CD4-positive, alpha-beta memory T cell (primary cell): Measurements from ENCODE around the gene SLC35A2. TPM values are rescaled to one million over a fixed set of nuclear protein-coding genes. Genes with fewer than 3 reads are reported as not detected.
A peak's percentile ranks its signal among the peaks of the same experiment; 100 is the strongest.

Source experiments
- CTCF ChIA-PET: fragments of 350-600 bp; sonication (Branson Sonifier 250); formaldehyde crosslinking; loops from one replicate; lab custom pipeline; 2021; ENCODE audit warnings: inconsistent platforms; ENCODE audit not compliant: partially characterized antibody; lab: Charles Lee
- POLR2A ChIA-PET: fragments of 350-600 bp; sonication (Branson Sonifier 250); formaldehyde crosslinking; loops from one replicate; lab custom pipeline; 2021; ENCODE audit not compliant: partially characterized antibody; lab: Charles Lee
- DNase-seq, 5 donors: peaks; one replicate each; pipeline versions ENCODE4 v3.0.0 to v3.0.0-alpha.2; 2020 to 2022; ENCODE audit warnings: mixed read lengths in 1 of 5
- H3K27ac ChIP-seq: one replicate; pipeline ENCODE4 v1.7.0; 2013; ENCODE audit warnings: low read depth, low read length
- H3K27me3 ChIP-seq: 2 replicates; pipeline ENCODE4 v1.7.0; 2013; ENCODE audit warnings: mild to moderate bottlenecking, low read length, moderate library complexity; ENCODE audit not compliant: insufficient read depth
- H3K36me3 ChIP-seq: 2 replicates; pipeline ENCODE4 v1.7.0; 2013; ENCODE audit warnings: mild to moderate bottlenecking, low read length, moderate library complexity; ENCODE audit not compliant: insufficient read depth
- H3K4me1 ChIP-seq: 2 replicates; pipeline ENCODE4 v1.7.0; 2013; ENCODE audit warnings: mild to moderate bottlenecking, low read length, moderate library complexity; ENCODE audit not compliant: insufficient read depth
- H3K4me3 ChIP-seq, 2 donors: one replicate each; pipeline ENCODE4 v1.7.0; 2013; ENCODE audit warnings: low read length in 2 of 2, mild to moderate bottlenecking in 1 of 2
- H3K9me3 ChIP-seq, 2 donors: one replicate each; pipeline ENCODE4 v1.7.0; 2013; ENCODE audit warnings: low read length in 2 of 2, control low read depth in 1 of 2; ENCODE audit not compliant: control insufficient read depth in 1 of 2
- H3K27ac Mint-ChIP-seq, 7 donors: one replicate each; pipeline ENCODE4 v1.8.0; 2020 to 2021; ENCODE audit warnings: mixed read lengths in 7 of 7, mild to moderate bottlenecking in 6 of 7, inconsistent platforms in 3 of 7, moderate library complexity in 3 of 7
- H3K27me3 Mint-ChIP-seq, 2 donors: one replicate each; pipeline ENCODE4 v1.8.0; 2020 to 2021; ENCODE audit warnings: mixed read lengths in 2 of 2
- H3K36me3 Mint-ChIP-seq, 2 donors: one replicate each; pipeline ENCODE4 v1.8.0; 2020 to 2021; ENCODE audit warnings: mixed read lengths in 2 of 2, inconsistent platforms in 1 of 2, mild to moderate bottlenecking in 1 of 2
- H3K4me1 Mint-ChIP-seq, 4 donors: one replicate each; pipeline ENCODE4 v1.8.0; 2020 to 2021; ENCODE audit warnings: mixed read lengths in 4 of 4, mild to moderate bottlenecking in 1 of 4
- H3K4me3 Mint-ChIP-seq, 8 donors: one replicate each; pipeline ENCODE4 v1.8.0; 2020 to 2021; ENCODE audit warnings: mixed read lengths in 8 of 8, mild to moderate bottlenecking in 7 of 8, moderate library complexity in 6 of 8, inconsistent platforms in 3 of 8
- H3K9me3 Mint-ChIP-seq, 8 donors: one replicate each; pipeline ENCODE4 v1.8.0; 2020 to 2021; ENCODE audit warnings: mixed read lengths in 8 of 8, mild to moderate bottlenecking in 5 of 8, inconsistent platforms in 3 of 8, moderate library complexity in 1 of 8
- intact Hi-C: fragments of 100-400 bp; cut with micrococcal nuclease; formaldehyde crosslinking; loops from one replicate; pipeline ENCODE4 v1.15.1; 2023
- polyA plus RNA-seq, 2 donors: library from polyadenylated mRNA; unstranded; fragments of 300-500 nt; fragmentation: Illumina TruSeq; gene quantifications; one replicate each; pipeline ENCODE4 v1.2.3, GENCODE V29; 2021
- total RNA-seq, 2 experiments: library from RNA; stranded (reverse); gene quantifications; one replicate each; pipeline ENCODE4 v1.2.3, GENCODE V29; 2021

Gene SLC35A2
- total and polyA plus RNA-seq, 4 experiments from 2014 or later = 11.8 to 15.8 (median 14.1) TPM

DNA sequence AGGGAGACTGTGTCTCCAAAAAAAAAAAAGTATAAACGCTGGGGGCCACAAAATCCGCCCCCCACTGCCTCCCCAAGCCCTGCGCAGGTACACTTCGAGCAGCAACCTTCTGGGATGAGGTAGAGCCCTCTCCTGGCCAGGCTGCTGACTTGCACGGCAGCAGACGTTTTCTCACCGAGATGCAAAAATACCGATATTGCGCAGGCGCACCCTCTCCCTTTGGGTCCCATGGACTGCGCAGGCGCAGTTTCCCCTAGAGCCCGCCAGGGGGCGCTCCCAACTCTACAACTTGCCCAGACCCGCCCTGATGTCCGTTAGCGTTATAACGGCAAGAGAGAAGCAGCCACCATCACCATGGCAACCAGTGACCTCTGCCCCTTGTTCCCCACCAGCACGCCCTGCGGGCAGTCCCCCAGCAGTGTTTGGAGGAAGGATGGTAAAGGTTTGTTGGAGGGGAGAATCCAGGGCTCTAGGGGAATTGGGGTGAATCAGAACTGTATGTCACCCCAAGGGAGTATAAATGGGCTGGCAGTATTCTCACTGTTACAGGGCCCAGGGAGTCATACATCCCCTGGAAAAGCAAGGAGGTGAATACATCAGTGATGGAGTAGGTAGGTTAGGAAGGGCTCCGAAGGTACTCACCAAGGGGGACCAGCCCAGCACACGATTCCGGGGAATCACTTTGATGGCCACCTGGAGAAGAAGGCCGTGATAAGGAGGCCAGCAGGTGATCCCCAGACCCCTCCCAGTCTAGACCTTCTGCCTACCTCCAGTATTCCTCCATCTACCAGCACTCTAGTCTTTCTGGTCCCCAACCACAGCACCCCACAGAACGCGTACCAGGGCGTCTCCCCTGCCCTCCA is 5.9 kb upstream of the SLC35A2 start:
- H3K36me3 ChIP-seq = peaks cover 47% of the 10 kb centered on the region
- peaks cover 27 to 85% (median 56%) of the 10 kb centered on the region in 4 donors for H3K4me1 Mint-ChIP-seq
- no peaks in the 10 kb centered on the region for H3K27me3 Mint-ChIP-seq
- H3K36me3 Mint-ChIP-seq = peaks cover 45 to 76% of the 10 kb centered on the region in 2 donors
- intact Hi-C loops = loop anchor here (1.0 to 5.0 kb wide), 6 partner anchors 20 to 269 kb away; partner anchors contain the start of genes GRIPAP1, PQBP1 and TIMM17B
- peaks cover 0 to 10% (median 0%) of the 10 kb centered on the region in 8 donors for H3K9me3 Mint-ChIP-seq
- no peaks in the 10 kb centered on the region for H3K9me3 ChIP-seq
- no peaks in the 10 kb centered on the region for H3K27me3 ChIP-seq
- DNase-seq = peak; percentile 90 to 93 (median 92)
- H3K4me1 ChIP-seq = peaks cover 67% of the 10 kb centered on the region
- H3K27ac Mint-ChIP-seq = peak overlapping the region; percentile 87 to 97 (median 95)
- H3K27ac ChIP-seq = peak overlapping the region; percentile 88
- peak overlapping the region; percentile 91 to 98 for H3K4me3 ChIP-seq
- ChIA-PET CTCF (interaction anchor here (1.0 to 2.3 kb wide), 9 partner anchors 20 to 269 kb away, joined by 3 to 18 read pairs (median 5); partner anchors contain the start of gene HDAC6), POLR2A (interaction anchor here (0.9 to 6.3 kb wide), 7 partner anchors 19 to 269 kb away, joined by 3 to 235 read pairs (median 4); partner anchors contain the start of genes OTUD5, PQBP1 and TIMM17B)
- peak overlapping the region; percentile 93 to 98 (median 96) for H3K4me3 Mint-ChIP-seq

DNA sequence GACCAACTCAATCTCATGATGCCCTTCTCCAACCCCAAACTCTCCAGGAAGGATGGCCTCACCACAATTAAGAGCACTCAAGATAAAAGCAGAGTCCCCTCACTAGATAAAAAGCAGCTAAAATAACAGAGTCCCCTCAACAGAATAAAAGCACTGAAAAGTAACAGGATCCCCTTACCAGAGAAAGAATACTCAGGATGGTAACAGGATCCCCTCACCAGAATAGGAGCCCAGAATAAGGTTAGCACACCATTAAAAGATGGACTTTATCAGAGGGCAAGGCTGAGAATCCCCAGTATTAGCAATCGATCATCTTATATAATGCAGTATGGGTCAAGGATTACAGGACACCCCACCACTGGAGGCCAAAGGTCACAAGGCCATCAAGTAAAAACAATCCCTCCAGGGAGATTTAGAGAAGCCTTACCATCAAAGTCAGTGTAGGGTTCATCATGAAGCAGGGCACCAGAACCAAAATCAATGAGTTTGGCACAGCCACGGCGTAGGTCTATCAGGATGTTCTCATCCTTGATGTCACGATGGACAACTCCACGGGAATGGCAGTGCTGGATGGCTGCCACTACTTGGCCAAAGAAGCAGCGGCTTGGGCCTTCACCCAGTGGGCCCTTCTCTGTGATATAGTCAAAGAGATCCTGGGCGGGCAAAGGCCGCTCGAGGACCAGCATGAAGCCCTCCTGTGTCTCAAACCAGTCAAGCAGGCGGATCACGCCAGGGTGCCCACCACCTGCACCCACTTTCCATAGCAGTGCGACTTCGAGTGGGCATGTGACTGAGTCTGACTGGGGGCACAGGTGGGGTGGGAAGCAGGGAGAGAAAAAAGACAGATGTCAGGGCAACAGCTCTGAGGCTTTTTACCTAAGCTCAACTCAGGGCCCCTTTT is 3.4 kb upstream of the SLC35A2 start:
- Histone ChIP-seq H3K9me3 (no peaks in the 10 kb centered on the region), H3K4me3 (peak overlapping the region; percentile 29 to 98), H3K36me3 (peaks cover 47% of the 10 kb centered on the region), H3K27ac (peak overlapping the region; percentile 36), H3K4me1 (peaks cover 60% of the 10 kb centered on the region), H3K27me3 (no peaks in the 10 kb centered on the region)
- POLR2A ChIA-PET = interaction anchor here (0.9 to 3.3 kb wide), 8 partner anchors 12 to 267 kb away, joined by 3 to 33 read pairs (median 5); partner anchors contain the start of genes PQBP1 and TIMM17B
- no peaks in the 10 kb centered on the region for H3K27me3 Mint-ChIP-seq
- peaks cover 46 to 84% of the 10 kb centered on the region in 2 donors for H3K36me3 Mint-ChIP-seq
- CTCF ChIA-PET = interaction anchor here (0.6 to 2.3 kb wide), 6 partner anchors 23 to 267 kb away, joined by 3 to 12 read pairs (median 6); no protein-coding TSS in a partner anchor
- no peak for DNase-seq
- H3K4me3 Mint-ChIP-seq = peak overlapping the region; percentile 71 to 97 (median 96)
- intact Hi-C loops = loop anchor here (5.0 kb wide), 1 partner anchor 87 kb away; the partner anchor contains the start of gene GRIPAP1
- peaks cover 28 to 83% (median 57%) of the 10 kb centered on the region in 4 donors for H3K4me1 Mint-ChIP-seq
- H3K27ac Mint-ChIP-seq = peak overlapping the region; percentile 43 to 96 (median 79)
- peaks cover 0 to 17% (median 0%) of the 10 kb centered on the region in 8 donors for H3K9me3 Mint-ChIP-seq

DNA sequence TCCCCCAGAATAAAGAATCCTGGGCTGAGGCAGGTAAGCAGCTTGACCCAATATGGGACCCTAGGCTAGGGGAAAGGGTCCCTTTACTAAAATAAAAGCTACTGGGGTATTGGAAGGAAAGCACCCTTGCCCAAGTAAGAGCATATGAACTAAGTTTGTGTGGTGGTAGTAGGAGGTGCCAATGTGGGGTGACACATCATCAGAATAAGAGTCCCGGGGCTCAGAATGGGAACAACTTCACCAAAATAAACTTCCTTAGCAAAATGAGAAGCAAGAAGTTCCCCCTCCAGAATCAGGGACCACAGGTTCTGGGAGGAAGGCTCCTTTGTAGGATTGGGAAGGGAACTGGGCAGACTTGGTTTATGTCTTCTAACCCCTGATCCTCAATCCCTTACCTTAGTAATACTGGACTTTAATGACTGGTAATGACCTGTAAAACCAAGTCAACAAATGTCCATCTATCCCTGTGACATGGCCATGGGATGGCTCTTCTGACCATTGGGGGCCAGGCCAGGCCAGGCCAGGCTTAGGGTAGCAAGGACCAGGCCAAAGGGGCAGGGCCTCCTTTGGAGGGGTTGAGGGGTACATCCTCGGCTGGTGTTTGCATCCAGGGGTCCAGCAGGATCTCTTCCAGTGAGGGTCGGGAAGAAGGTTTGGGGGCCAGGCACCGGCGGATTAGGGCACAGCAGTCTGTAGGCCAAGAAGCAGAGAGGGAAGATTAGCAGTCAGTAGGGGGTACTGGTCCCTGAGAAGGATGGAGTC is 2.3 kb upstream of the SLC35A2 start:
- H3K4me3 Mint-ChIP-seq = peak overlapping the region; percentile 71 to 97 (median 96)
- H3K9me3 Mint-ChIP-seq = peaks cover 0 to 17% (median 0%) of the 10 kb centered on the region in 8 donors

DNA sequence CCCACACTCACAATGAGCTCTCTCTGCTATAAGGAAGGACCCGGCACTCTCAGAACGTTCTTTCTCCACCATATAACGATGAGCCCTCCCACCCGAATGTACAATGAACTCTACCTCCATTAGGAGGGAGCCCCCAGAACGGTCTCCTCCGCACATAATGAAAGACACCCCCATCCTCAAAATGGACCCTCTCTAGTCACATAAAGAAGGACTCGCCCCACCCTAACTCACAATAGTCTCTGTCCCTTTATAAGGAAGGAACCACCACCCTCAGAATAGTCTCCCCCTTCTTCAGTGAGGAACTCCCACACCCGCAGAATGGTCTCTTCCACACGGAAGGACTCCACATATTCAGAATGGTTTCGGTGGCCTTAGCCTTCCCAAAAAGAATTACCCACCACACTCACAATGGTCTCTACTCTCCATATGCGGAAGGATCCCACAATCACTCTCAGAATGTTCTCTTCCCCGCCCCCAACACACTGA is 477 bp downstream of the SLC35A2 start:
- no peak for DNase-seq
- Histone ChIP-seq H3K27ac (peak overlapping the region; percentile 76), H3K27me3 (no peaks in the 10 kb centered on the region), H3K4me1 (peaks cover 55% of the 10 kb centered on the region), H3K4me3 (peak overlapping the region; percentile 47 to 74), H3K36me3 (peaks cover 33% of the 10 kb centered on the region), H3K9me3 (no peaks in the 10 kb centered on the region)
- peaks cover 0 to 13% (median 0%) of the 10 kb centered on the region in 8 donors for H3K9me3 Mint-ChIP-seq
- ChIA-PET POLR2A (interaction anchor here (0.6 to 2.9 kb wide), 16 partner anchors 9 to 259 kb away, joined by 3 to 86 read pairs (median 5); partner anchors contain the start of genes HDAC6, OTUD5, PQBP1 and TFE3), CTCF (interaction anchor here (0.7 to 1.7 kb wide), 4 partner anchors 26 to 263 kb away, joined by 3 to 9 read pairs (median 6); no protein-coding TSS in a partner anchor)
- intact Hi-C loops = loop anchor here (1.0 kb wide), 2 partner anchors 13 to 263 kb away; no protein-coding TSS in a partner anchor
- peaks cover 26 to 58% (median 41%) of the 10 kb centered on the region in 4 donors for H3K4me1 Mint-ChIP-seq
- no peaks in the 10 kb centered on the region for H3K27me3 Mint-ChIP-seq
- peaks cover 35 to 53% of the 10 kb centered on the region in 2 donors for H3K36me3 Mint-ChIP-seq
- H3K4me3 Mint-ChIP-seq = peak overlapping the region; percentile 85 to 96 (median 92)
- H3K27ac Mint-ChIP-seq = peak overlapping the region; percentile 93 to 100 (median 98)

More for the DNA sequence above, 2.3 kb upstream of the SLC35A2 start:
- Mint-ChIP-seq H3K27me3 (no peaks in the 10 kb centered on the region), H3K36me3 (peaks cover 47 to 75% of the 10 kb centered on the region in 2 donors), H3K27ac (peak overlapping the region; percentile 44 to 96 (median 85)), H3K4me1 (peaks cover 26 to 74% (median 50%) of the 10 kb centered on the region in 4 donors)
- intact Hi-C loops = no loop called here
- H3K4me1 ChIP-seq = peaks cover 58% of the 10 kb centered on the region
- CTCF ChIA-PET = interaction anchor here (1.1 kb wide), 1 partner anchor 32 kb away, joined by 3 read pairs; no protein-coding TSS in a partner anchor
- no peaks in the 10 kb centered on the region for H3K27me3 ChIP-seq
- POLR2A ChIA-PET = interaction anchor here (0.9 to 3.3 kb wide), 6 partner anchors 10 to 40 kb away, joined by 3 to 86 read pairs (median 10); partner anchors contain the start of genes PQBP1 and TIMM17B
- H3K36me3 ChIP-seq = peaks cover 47% of the 10 kb centered on the region
- DNase-seq = peak in 1 of 5 donors; percentile 34
- no peaks in the 10 kb centered on the region for H3K9me3 ChIP-seq
- peak overlapping the region; percentile 36 for H3K27ac ChIP-seq
- no peak overlapping the region for H3K4me3 ChIP-seq

DNA sequence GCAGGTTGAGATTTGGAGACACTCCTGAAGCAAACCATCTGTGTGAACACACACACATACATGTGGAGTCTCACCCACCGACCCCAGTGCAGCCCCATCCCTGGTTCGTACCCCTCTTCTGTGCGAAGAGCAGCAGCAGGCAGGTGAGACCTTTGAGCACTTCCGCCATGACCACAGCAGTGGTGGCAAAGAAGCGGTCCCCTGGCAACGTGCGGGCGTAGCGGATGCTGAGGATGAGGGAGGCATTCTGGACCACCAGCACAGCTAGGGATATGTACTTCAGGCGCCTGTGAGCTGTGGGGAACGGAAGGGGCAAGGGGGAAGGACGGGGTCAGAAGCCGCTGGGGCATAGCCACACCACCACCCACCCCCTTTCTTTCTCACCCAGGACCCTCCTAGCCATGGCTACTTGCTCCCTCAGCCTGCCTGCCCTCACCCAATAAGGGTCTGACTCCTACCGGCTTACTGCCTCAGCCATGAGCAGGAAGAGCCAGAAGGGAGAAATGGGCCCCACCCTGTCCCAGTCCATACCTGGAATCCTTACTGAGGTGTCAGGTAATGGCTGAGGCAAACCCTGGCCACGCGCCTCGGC is 1.6 kb downstream of the SLC35A2 start:
- H3K4me1 ChIP-seq = peaks cover 44% of the 10 kb centered on the region
- H3K27ac ChIP-seq = no peak overlapping the region
- Mint-ChIP-seq H3K36me3 (peaks cover 26 to 45% of the 10 kb centered on the region in 2 donors), H3K27ac (peak overlapping the region in 3 of 7 donors; percentile 46 to 96 (median 65)), H3K27me3 (no peaks in the 10 kb centered on the region), H3K9me3 (peaks cover 0 to 13% (median 0%) of the 10 kb centered on the region in 8 donors), H3K4me1 (peaks cover 26 to 46% (median 37%) of the 10 kb centered on the region in 4 donors), H3K4me3 (peak overlapping the region in 3 of 8 donors; percentile 26 to 88 (median 36))
- intact Hi-C loops = no loop called here
- no peak for DNase-seq
- peaks cover 21% of the 10 kb centered on the region for H3K36me3 ChIP-seq
- no peaks in the 10 kb centered on the region for H3K27me3 ChIP-seq
- CTCF ChIA-PET = interaction anchor here (1.6 kb wide), 1 partner anchor 262 kb away, joined by 6 read pairs; no protein-coding TSS in a partner anchor
- no peaks in the 10 kb centered on the region for H3K9me3 ChIP-seq
- no peak overlapping the region for H3K4me3 ChIP-seq
- POLR2A ChIA-PET = interaction anchor here (0.9 kb wide), 1 partner anchor 10 kb away, joined by 3 read pairs; no protein-coding TSS in a partner anchor
